Measurements from ENCODE around the gene XXYLT1.

GRCh38 chr3:195307711-195308110 lies 36.8 kb upstream of the XXYLT1 start:
- TF ChIP-seq GABPA (IDR thresholded peaks at IDR 0.05; ENCODE audit: low read depth) (no peak), CTCF (IDR thresholded peaks at IDR 0.05 in 2 of 3, conservative IDR thresholded peaks at IDR 0.05 in 1 of 3; ENCODE audit: control insufficient read depth in 2 of 3, extremely low read depth in 1 of 3, insufficient read depth in 1 of 3, low read depth in 3 of 3, low read length in 3 of 3) (no peak)
